Middle frontal gyrus (tissue), 1 donor: ENCODE results near the gene C19orf53.
"Not testable (repeated sequence)": the region's sequence is repeated elsewhere in the genome, so short reads cannot be mapped to it uniquely, and the experiment has no call there.

Source experiments
- DNase-seq: peaks from one replicate; pipeline ENCODE4 v3.0.0-alpha.2; 2015; ENCODE audit warnings: low spot score; ENCODE audit errors: extremely low spot score

Gene C19orf53

GRCh38 chr19:13763265-13763664 is 11.0 kb upstream of the C19orf53 start:
- no peak for DNase-seq

DNA sequence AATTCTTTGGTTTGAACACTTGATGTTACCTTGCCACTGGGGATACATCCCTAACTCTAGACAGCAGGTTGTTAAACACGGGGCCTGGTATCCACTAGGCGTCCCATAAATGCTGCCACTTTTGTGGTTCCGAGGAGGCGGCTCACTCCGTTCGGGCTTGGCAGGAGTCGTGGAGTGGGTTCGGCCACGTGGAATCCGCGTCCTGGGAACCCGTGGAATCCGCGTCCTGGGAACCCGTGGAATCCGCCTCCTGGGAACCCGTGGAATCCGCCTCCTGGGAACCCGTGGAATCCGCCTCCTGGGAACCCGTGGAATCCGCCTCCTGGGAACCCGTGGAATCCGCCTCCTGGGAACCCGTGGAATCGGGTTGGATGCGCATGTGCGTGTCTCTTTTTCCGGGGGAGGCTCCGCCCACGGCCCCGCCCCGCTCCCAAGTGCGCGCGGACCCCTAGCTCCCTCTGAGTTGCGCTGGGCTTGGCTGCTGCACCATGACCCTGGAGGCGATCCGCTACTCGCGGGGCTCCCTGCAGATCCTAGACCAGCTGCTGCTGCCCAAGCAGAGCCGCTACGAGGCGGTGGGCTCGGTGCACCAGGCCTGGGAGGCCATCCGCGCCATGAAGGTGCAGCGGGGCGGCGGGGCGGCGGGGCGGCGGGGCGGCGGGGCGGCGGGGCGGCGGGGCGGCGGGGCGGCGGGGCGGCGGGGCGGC is 10.0 kb upstream of the C19orf53 start, which contains the start of gene MRI1:
Gene MRI1, plus strand, starts transcription at position 422 of the 707 bp plus-strand sequence. Its CDS starts 67 bp downstream, at position 489.
- DNase-seq: peak; percentile 63

GRCh38 chr19:13764821-13765394 is 9.3 kb upstream of the C19orf53 start:
- no peak for DNase-seq

- DNase-seq: no peak
Observed at GRCh38 chr19:13765395-13766094, 8.7 kb upstream of the C19orf53 start.

- DNase-seq: no peak
Observed at GRCh38 chr19:13766095-13766481, 8.2 kb upstream of the C19orf53 start.

GRCh38 chr19:13768510-13768909 is 5.7 kb upstream of the C19orf53 start:
- DNase-seq: no peak

- no peak for DNase-seq
Observed at GRCh38 chr19:13770013-13770635, 4.1 kb upstream of the C19orf53 start.

GRCh38 chr19:13778398-13778797 is 4.1 kb downstream of the C19orf53 start:
- no peak for DNase-seq

DNA sequence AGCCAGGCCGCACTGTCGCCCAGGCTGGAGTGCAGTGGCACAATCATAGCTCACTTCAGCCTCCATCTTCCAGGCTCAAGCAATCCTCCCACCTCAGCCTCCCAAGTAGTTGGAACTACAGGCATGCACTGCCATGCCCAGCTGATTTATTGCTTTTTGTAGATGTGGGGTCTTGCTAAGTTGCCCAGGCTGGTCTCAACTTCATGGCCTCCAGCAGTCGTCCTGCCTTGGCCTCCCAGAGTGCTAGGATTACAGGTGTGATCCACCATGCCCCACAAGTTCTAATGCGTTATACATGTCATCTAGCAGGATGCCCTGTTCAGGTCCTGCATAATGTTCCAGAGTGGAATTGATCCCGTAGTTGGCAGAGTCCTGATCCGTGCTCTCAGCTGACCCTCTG is 4.6 kb downstream of the C19orf53 start:
- no peak for DNase-seq

DNA sequence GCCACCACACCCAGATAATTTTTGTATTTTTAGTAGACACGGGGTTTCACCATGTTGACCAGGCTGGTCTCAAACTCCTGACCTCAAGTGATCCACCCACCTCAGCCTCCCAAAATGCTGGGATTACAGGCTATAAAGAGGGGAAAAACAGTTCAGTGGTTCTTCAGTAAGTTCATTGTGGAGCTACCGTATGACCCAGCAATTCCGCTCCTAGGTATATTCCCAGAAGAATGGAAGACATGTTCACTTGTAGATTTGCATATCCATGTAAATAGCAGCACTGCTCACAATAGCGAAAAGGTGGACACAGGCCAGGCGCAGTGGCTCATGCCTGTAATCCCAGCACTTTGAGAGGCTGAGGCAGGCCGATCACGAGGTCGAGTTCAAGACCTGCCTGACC is 5.5 kb downstream of the C19orf53 start:
- DNase-seq: not testable (repeated sequence)

DNA sequence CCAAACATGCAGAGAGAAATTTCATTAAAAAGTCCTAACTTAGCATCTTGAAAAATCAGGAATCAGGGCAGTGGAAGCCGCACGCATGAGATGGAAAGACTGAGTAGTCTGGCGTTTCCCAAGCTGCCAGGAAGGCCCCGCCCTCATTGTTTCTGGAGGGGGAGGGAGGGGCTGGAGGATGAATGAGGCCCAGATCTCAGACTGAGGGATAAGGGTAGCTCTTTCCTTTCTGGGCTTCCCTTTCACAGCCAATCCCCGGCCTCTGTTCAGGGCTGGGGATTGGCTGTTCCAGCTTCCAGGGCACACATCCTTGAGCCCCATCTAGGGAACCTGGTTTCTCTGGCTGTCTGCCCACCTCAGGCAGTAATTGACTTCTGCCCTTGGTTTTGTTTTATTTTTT is 7.3 kb downstream of the C19orf53 start:
- DNase-seq: no peak

DNA sequence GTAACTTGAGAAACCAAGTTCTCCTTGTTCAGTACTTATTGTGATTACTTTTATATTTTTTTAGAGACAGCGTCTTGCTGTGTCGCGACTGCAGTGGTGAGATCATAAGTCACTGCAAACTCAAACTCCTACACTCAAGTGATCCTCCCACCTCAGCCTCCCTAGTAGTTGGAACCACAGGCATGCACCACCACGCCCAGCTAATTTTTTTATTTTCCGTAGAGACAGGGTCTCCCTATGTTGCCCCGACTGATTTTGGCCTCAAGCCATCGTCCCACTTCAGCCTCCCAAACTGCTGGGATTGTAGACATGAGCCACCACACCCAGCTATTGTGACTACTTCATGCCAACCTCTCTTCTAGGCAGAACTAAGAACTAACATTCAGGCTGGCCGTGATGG is 8.3 kb downstream of the C19orf53 start:
- no peak for DNase-seq

DNA sequence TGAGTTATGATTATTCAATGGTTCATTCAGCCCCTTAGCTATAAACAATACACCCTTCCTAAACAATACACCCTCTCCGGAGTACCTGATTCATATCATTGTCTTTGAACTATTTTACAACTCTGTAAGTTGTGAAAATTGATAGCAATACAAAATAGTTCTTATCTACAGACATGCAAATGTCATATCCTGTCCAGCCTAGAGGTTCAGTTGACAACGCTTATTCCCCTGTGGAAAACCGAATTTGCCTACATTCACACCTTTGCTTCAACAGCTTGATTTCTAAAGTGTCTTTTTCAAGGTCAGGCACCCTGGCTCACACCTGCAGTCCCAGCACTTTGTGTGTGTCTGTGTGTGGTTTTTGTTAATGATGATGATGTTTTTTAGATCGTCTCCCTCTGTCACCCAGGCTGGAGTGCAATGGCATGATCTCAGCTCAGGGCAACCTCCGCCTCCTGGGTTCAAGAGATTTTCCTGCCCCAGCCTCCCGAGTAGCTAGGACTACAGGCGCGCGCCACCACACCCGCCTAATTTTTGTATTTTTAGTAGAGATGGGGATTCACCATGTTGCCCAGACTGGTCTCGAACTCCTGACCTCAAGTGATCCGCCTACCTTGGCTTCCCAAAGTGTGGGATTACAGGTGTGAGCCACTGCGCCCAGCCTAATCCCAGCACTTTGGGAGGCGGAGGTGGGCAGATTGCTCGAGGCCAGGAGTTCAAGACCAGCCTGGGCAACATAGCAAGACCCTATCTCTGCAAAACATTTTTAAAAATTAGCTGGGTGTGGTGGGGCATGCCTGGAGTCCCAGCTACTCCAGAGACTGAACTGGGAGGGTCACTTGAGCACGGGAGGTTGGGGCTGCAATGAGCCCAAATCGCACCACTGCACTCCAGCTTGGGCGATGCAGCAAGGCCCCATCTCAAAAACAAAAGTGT is 9.6 kb downstream of the C19orf53 start:
- no peak for DNase-seq

GRCh38 chr19:13784731-13785452 is 10.6 kb downstream of the C19orf53 start:
- DNase-seq: no peak

GRCh38 chr19:13788991-13789390 is 14.7 kb downstream of the C19orf53 start:
- DNase-seq: no peak

DNA sequence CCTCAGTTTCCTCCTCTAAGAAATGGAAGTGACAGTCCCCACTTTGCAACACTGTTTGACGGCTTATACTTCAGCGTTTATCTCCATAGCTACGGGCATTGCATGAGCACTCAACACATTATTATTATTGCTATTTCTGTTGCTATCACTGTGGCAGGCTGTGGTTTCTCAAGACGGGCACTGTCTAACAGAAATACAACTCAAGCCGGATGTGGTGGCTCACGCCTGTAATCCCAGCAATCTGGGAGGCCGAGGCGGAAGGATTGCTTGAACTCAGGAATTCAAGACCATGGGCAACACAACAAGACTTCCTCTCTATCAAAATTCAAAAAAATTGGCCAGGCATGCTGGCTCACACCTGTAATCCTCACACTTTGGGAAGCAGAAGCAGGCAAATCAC is 16.1 kb downstream of the C19orf53 start:
- no peak for DNase-seq

GRCh38 chr19:13793317-13793716 is 19.1 kb downstream of the C19orf53 start:
- not testable (repeated sequence) for DNase-seq

DNA sequence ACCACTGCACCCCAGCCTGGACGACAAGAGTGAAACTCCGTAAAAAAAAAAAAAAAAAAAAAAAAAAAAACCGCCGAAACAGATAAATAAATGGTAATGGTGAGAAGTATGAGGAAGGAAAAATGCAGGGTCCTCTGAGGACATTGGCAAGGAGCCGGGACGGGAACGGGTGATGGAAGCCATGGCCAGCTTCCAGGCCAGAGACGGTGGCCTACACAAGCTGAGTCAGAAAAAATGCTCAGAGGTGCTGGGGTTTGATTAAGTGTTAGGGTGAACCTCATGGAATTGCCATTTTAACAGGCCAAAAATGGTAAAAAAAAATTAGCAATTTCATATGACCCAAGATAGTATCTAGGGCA is 20.1 kb downstream of the C19orf53 start:
- DNase-seq: no peak

DNA sequence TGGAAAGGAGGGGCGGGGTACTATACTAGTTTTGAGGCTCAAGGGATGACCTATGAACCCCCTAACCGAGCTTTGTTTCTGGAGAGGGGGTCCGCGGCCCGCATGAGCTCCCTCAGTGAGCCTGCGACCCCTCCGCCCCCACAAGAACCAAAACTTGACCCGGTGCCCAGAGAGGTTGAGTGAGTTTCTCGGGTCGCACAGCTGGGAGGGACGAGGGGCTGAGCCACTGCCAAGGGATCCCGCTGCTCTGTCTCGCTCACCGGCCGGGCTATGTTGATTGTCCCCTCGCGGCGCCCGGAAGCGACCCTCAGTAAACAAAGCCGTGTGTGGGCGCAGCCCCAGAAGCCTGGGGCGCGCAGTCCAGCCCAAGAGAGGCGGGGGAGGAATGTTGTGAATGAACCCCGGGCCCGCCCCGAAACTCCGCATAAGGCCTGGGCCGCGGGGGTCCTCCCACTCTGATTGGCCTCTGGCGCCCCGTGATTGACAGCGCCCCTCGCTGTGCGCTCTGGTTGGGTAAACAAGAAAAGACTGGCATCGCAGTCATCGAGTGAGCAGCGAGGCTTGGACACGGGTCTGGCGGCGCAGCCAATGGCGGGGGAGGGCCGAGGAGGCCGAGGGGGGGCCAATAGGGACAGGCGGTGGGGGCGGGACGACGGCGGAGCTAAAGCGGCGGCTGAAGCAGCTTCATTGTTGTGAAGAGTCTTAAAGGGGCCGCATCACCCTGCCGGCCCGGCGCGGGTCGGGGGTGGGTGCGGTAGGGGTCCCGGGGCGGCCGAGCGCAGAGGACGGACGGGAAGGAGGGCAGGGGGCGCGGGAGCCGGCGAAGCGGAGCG is 20.7 kb downstream of the C19orf53 start, which contains the start of gene ZSWIM4:
Gene ZSWIM4, plus strand, starts transcription at position 687 of the 833 bp plus-strand sequence. CDS start 206 bp downstream, outside the sequence.
- DNase-seq: peak; percentile 97
